ENCODE results near the gene COX8A. TPM values are rescaled to one million over a fixed set of nuclear protein-coding genes. Genes with fewer than 3 reads are reported as not detected.

Gene COX8A
- total RNA-seq, 1 experiment from 2014 or later: 587 TPM

GRCh38 chr11:63937713-63938478, 36.5 kb upstream of the COX8A start:
- H3K9me3 Mint-ChIP-seq: no peaks in the 10 kb centered on the region
- peak overlapping the region; percentile 99 for H3K27ac Mint-ChIP-seq
- DNase-seq (ENCODE audit: low spot score): peak; percentile 56
- H3K4me3 Mint-ChIP-seq: peak overlapping the region; percentile 95
- H3K4me1 Mint-ChIP-seq: peaks cover 19% of the 10 kb centered on the region
- no peak for TF ChIP-seq MLX (CRISPR knock-in tag; IDR thresholded peaks at IDR 0.05)
- peak; percentile 83 for TF ChIP-seq USF2 (CRISPR knock-in tag; IDR thresholded peaks at IDR 0.05)
- peak; percentile 82 for TF ChIP-seq USF1 (CRISPR knock-in tag; IDR thresholded peaks at IDR 0.05)
- TF ChIP-seq ZNF317 (CRISPR knock-in tag; IDR thresholded peaks at IDR 0.05; ENCODE audit: borderline replicate concordance, low read depth): no peak
- H3K27me3 Mint-ChIP-seq (ENCODE audit: low read depth): peaks cover 5% of the 10 kb centered on the region; the same call in 1 of the 2 replicates
- CTCF ChIA-PET: interaction anchor here (0.6 to 3.6 kb wide), 3 partner anchors 17 to 172 kb away, joined by 3 to 21 read pairs (median 4); no protein-coding TSS in a partner anchor
- POLR2A ChIA-PET: interaction anchor here (0.7 to 1.5 kb wide), 3 partner anchors 20 to 171 kb away, joined by 4 to 8 read pairs (median 6); partner anchors contain the start of gene RCOR2
- ATAC-seq: peak; percentile 11
- no peaks in the 10 kb centered on the region for H3K36me3 Mint-ChIP-seq

GRCh38 chr11:63938479-63939396, 35.7 kb upstream of the COX8A start, which contains the start of gene NAA40:
NAA40 (plus strand) TSS chr11:63939002; CDS start chr11:63939097, 95 bp downstream.
- CTCF ChIA-PET: interaction anchor here (0.6 to 3.6 kb wide), 11 partner anchors 14 to 211 kb away, joined by 3 to 21 read pairs (median 3); partner anchors contain the start of gene ZFTA
- TF ChIP-seq SP1 (CRISPR knock-in tag; conservative IDR thresholded peaks at IDR 0.05) (peak; percentile 99), AFF4 (CRISPR knock-in tag; IDR thresholded peaks at IDR 0.05; ENCODE audit: borderline replicate concordance) (no peak), SMAD3 (CRISPR knock-in tag; IDR thresholded peaks at IDR 0.05; ENCODE audit: borderline replicate concordance) (no peak), FOXK1 (CRISPR knock-in tag; IDR thresholded peaks at IDR 0.05) (peak; percentile 71; the same call in 1 of the 2 replicates), CREM (CRISPR knock-in tag; IDR thresholded peaks at IDR 0.05) (peak; percentile 95; the same call in 1 of the 2 replicates), E2F1 (CRISPR knock-in tag; IDR thresholded peaks at IDR 0.05) (0 out of 2 replicates have a peak, but pooled peaks have one; percentile 23), ZNF317 (CRISPR knock-in tag; IDR thresholded peaks at IDR 0.05; ENCODE audit: borderline replicate concordance, low read depth) (no peak), ZNF138 (CRISPR knock-in tag; conservative IDR thresholded peaks at IDR 0.05) (no peak), NFYB (CRISPR knock-in tag; conservative IDR thresholded peaks at IDR 0.05; ENCODE audit: low read depth) (0 out of 2 replicates have a peak, but pooled peaks have one; percentile 22), FOXP1 (CRISPR knock-in tag; IDR thresholded peaks at IDR 0.05; ENCODE audit: borderline replicate concordance) (peak; percentile 55; the same call in 1 of the 2 replicates), USF1 (CRISPR knock-in tag; IDR thresholded peaks at IDR 0.05) (peak; percentile 93), MXD4 (CRISPR knock-in tag; IDR thresholded peaks at IDR 0.05; ENCODE audit: borderline replicate concordance) (no peak), ATF1 (CRISPR knock-in tag; IDR thresholded peaks at IDR 0.05) (peak; percentile 64; the same call in 1 of the 2 replicates), NFE2L1 (CRISPR knock-in tag; IDR thresholded peaks at IDR 0.05) (peak; percentile 55; the same call in 1 of the 2 replicates), ZNF423 (CRISPR knock-in tag; IDR thresholded peaks at IDR 0.05) (peak; percentile 48; the same call in 1 of the 2 replicates), MAX (CRISPR knock-in tag; IDR thresholded peaks at IDR 0.05) (peak; percentile 46; the same call in 1 of the 2 replicates), FOXJ3 (CRISPR knock-in tag; IDR thresholded peaks at IDR 0.05; ENCODE audit: borderline replicate concordance) (no peak), ZMAT4 (CRISPR knock-in tag; IDR thresholded peaks at IDR 0.05) (no peak), JUN (CRISPR knock-in tag; IDR thresholded peaks at IDR 0.05) (no peak)

More at GRCh38 chr11:63938479-63939396, 35.7 kb upstream of the COX8A start, which contains the start of gene NAA40:
- H3K4me1 Mint-ChIP-seq: peaks cover 19% of the 10 kb centered on the region
- H3K36me3 Mint-ChIP-seq: no peaks in the 10 kb centered on the region
- peak; percentile 95 for DNase-seq (ENCODE audit: low spot score)
- peak within 1 kb of the TSS; percentile 95 for H3K4me3 Mint-ChIP-seq
- peak within 1 kb of the TSS; percentile 99 for H3K27ac Mint-ChIP-seq
- POLR2A ChIA-PET: interaction anchor here (0.6 to 1.5 kb wide), 2 partner anchors 19 to 21 kb away, joined by 3 to 8 read pairs; partner anchors contain the start of gene RCOR2
- H3K9me3 Mint-ChIP-seq: no peaks in the 10 kb centered on the region
- ATAC-seq: peak; percentile 88
- peaks cover 5% of the 10 kb centered on the region; the same call in 1 of the 2 replicates for H3K27me3 Mint-ChIP-seq (ENCODE audit: low read depth)
